A673 (cell line): Measurements from ENCODE around the gene RASIP1. TPM values are rescaled to one million over a fixed set of nuclear protein-coding genes. Genes with fewer than 3 reads are reported as not detected.
A peak's percentile ranks its signal among the peaks of the same experiment; 100 is the strongest.

ENCODE experiments used
- BruUV-seq: library from RNA; stranded (reverse); fragments of 400-500 nt; replicated peaks from 2 replicates; lab custom pipeline; 2021; lab: Mats Ljungman, UMichigan
- CTCF ChIA-PET: fragments of 300-600 bp; sonication (Branson Sonifier 250); formaldehyde crosslinking; loops from one replicate; lab custom pipeline; 2022; ENCODE audit warnings: antibody characterized with exemption; lab: Charles Lee
- POLR2A ChIA-PET: fragments of 300-600 bp; sonication (Branson Sonifier 250); formaldehyde crosslinking; loops from one replicate; lab custom pipeline; 2022; ENCODE audit warnings: antibody characterized with exemption; ENCODE audit not compliant: low non-redundant PET; lab: Charles Lee
- DNase-seq: peaks from one replicate; pipeline ENCODE4 v3.0.0-alpha.2; 2015; ENCODE audit warnings: low spot score
- H3K27ac ChIP-seq: fragments of 200-600 bp; sonication (generic); 2 replicates; pipeline ENCODE4 v1.5.1; 2016; ENCODE audit warnings: mixed run types, low read depth, mild to moderate bottlenecking, mixed read lengths, antibody characterized with exemption, low read length; ENCODE audit not compliant: poor library complexity, severe bottlenecking
- H3K27me3 ChIP-seq: fragments of 200-600 bp; sonication (generic); replicated peaks from 2 replicates; pipeline ENCODE4 v1.6.1; 2017; ENCODE audit warnings: mixed run types, low read depth, mild to moderate bottlenecking, mixed read lengths, antibody characterized with exemption, low read length; ENCODE audit not compliant: insufficient read depth, poor library complexity
- H3K36me3 ChIP-seq: fragments of 200-600 bp; sonication (generic); 2 replicates; pipeline ENCODE4 v1.6.1; 2016; ENCODE audit warnings: mixed run types, mild to moderate bottlenecking, mixed read lengths, antibody characterized with exemption, low read length; ENCODE audit not compliant: insufficient read depth, poor library complexity, severe bottlenecking
- H3K4me1 ChIP-seq: fragments of 200-600 bp; sonication (generic); 2 replicates; pipeline ENCODE4 v1.6.1; 2017; ENCODE audit warnings: mixed run types, mild to moderate bottlenecking, mixed read lengths, antibody characterized with exemption, low read length; ENCODE audit not compliant: insufficient read depth, poor library complexity, severe bottlenecking
- H3K4me3 ChIP-seq: fragments of 200-600 bp; sonication (generic); 2 replicates; pipeline ENCODE4 v1.5.1; 2016; ENCODE audit warnings: low read depth, mixed run types, mild to moderate bottlenecking, mixed read lengths, low read length; ENCODE audit not compliant: poor library complexity, severe bottlenecking
- H3K9me3 ChIP-seq: fragments of 200-600 bp; sonication (generic); 2 replicates; pipeline ENCODE4 v1.6.1; 2016; ENCODE audit warnings: mixed run types, low read depth, mild to moderate bottlenecking, mixed read lengths, antibody characterized with exemption, low read length; ENCODE audit not compliant: poor library complexity, severe bottlenecking
- CTCF ChIP-seq: fragments of 300-800, 200-600 bp; sonication (generic); conservative IDR thresholded peaks from 2 replicates; pipeline ENCODE4 v1.5.1; 2017; ENCODE audit warnings: low read depth, mild to moderate bottlenecking, antibody characterized with exemption, low read length, moderate library complexity, mixed read lengths
- EZH2 ChIP-seq: fragments of 200-600 bp; sonication (generic); IDR thresholded peaks from 2 replicates; pipeline ENCODE4 v1.6.1; 2017; ENCODE audit warnings: borderline replicate concordance, low read depth, mild to moderate bottlenecking, mixed read lengths, antibody characterized with exemption, low read length; ENCODE audit not compliant: poor library complexity, severe bottlenecking
- intact Hi-C: fragments of 100-400 bp; cut with micrococcal nuclease; formaldehyde crosslinking; loops from one replicate; pipeline ENCODE4 v1.10.0; 2022; ENCODE audit not compliant: unreplicated experiment
- total RNA-seq: library from RNA; stranded (reverse); gene quantifications from 2 replicates; pipeline ENCODE4 v1.2.3, GENCODE V29; 2021

Gene RASIP1
- total RNA-seq, 1 experiment from 2014 or later: 3.8 TPM

GRCh38 chr19:48728911-48729664 lies 11.3 kb downstream of the RASIP1 start:
- no peaks in the 10 kb centered on the region for H3K9me3 ChIP-seq
- H3K4me3 ChIP-seq: no peak overlapping the region
- H3K4me1 ChIP-seq: peaks cover 22% of the 10 kb centered on the region
- no peaks in the 10 kb centered on the region for H3K27me3 ChIP-seq
- H3K27ac ChIP-seq: no peak overlapping the region
- POLR2A ChIA-PET: interaction anchor here (0.6 kb wide), 1 partner anchor 15 kb away, joined by 10 read pairs; no protein-coding TSS in a partner anchor
- no peaks in the 10 kb centered on the region for H3K36me3 ChIP-seq
- CTCF ChIA-PET: no interaction called here
- no peak for TF ChIP-seq EZH2
- no peak for TF ChIP-seq CTCF
- no TSS peak for BruUV-seq
- no peak for DNase-seq
- intact Hi-C loops: no loop called here

DNA sequence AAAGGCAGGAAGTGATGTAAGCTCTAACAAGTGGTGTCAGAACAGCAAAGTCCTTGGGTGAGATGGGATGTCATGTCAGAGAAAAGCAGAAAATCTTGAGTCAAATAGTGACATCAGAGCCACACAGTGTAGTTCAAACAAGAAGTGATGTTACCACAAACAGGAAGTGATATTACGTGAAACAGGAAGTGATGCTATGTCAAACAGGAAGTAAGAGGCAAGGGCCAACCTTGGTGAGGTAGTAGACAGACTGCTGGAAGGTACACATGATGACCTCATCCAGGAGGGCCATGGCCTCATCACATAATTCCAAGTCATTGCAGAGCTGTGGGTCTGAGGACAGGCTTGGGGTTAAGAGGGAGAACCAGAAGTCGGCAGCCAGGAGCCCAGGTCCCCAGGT lies 13.9 kb downstream of the RASIP1 start:
- intact Hi-C loops: no loop called here
- POLR2A ChIA-PET: no interaction called here
- TF ChIP-seq EZH2: no peak
- no peak for TF ChIP-seq CTCF
- Histone ChIP-seq H3K36me3 (no peaks in the 10 kb centered on the region), H3K4me1 (peaks cover 39% of the 10 kb centered on the region), H3K27ac (peak overlapping the region; percentile 99), H3K4me3 (no peak overlapping the region), H3K9me3 (no peaks in the 10 kb centered on the region), H3K27me3 (no peaks in the 10 kb centered on the region)
- CTCF ChIA-PET: no interaction called here
- BruUV-seq: no TSS peak
- DNase-seq: no peak

DNA sequence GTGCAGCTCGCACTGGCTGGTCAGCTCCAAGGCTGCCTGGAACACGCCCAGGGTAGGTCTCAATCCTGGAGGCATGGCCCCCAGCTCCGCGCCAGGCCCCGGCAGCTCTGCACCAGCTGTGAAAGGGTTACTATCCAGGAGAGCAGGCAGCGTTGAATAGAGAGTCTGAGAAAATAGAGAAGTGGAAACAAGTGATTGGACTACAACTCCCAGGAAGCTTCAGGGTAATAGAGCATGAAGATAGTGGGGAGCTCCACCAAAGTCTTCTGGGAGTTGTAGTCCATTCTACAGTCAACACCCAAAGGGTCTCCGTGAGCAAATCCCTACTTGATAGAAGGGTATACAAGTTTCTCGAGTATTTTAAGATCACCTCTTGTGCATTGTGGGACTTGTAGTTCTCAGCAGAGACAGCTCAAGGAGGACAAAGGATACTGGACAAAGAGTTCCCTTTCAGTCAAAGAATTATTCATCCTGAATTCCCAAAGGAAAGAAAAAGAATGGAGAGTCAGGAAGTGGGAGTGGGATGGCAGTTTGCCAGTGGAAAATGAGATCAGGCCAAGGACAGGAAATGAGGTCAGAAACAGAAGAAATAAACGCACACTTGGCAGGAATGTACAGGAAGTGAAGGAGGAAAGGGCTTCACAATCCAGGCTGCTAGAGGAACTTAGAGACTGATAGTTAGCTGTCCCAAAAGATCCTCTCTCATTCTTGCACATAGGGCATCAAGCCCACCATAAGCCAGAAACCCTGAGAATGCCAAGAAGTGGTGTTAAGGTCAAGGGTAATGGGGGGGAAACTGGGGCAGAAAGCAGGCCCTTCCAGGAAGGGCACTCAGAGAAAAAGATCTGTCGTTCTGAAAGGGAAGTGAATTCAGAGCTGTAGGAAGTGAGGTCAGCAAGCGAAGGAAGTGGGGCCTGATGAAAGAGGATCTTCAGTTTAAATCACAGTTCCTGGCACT lies 15.3 kb downstream of the RASIP1 start:
- Histone ChIP-seq H3K4me1 (peaks cover 43% of the 10 kb centered on the region), H3K9me3 (no peaks in the 10 kb centered on the region), H3K4me3 (peak overlapping the region; percentile 5), H3K27me3 (no peaks in the 10 kb centered on the region), H3K36me3 (no peaks in the 10 kb centered on the region), H3K27ac (peak overlapping the region; percentile 99)
- POLR2A ChIA-PET: interaction anchor here (0.5 to 0.6 kb wide), 2 partner anchors 205 to 403 kb away, joined by 5 to 7 read pairs; no protein-coding TSS in a partner anchor
- CTCF ChIA-PET: interaction anchor here (0.6 to 1.5 kb wide), 6 partner anchors 9 to 268 kb away, joined by 3 to 6 read pairs (median 3); partner anchors contain the start of genes HSD17B14 and RUVBL2
- DNase-seq: peak; percentile 98
- TSS peak; percentile 55 for BruUV-seq
- intact Hi-C loops: no loop called here
- TF ChIP-seq CTCF (no peak), EZH2 (no peak)
